PFSK-1 (cell line): Measurements from ENCODE around the gene SNX7.

Experiments used
- FOXP2 ChIP-seq: optimal IDR thresholded peaks from 2 replicates; pipeline ENCODE3; 2011; ENCODE audit warnings: borderline replicate concordance, control low read depth, inconsistent platforms; ENCODE audit not compliant: insufficient read depth; ENCODE audit errors: extremely low read length, extremely low read depth
- POLR2AphosphoS5 ChIP-seq: IDR thresholded peaks from 2 replicates; pipeline ENCODE4 v1.6.1; 2012; ENCODE audit warnings: low read depth, mild to moderate bottlenecking, control low read depth, low read length, moderate library complexity
- REST ChIP-seq, 2 experiments: IDR thresholded peaks; 2 replicates each; pipeline versions ENCODE4 v1.6.1 to v1.8.0; 2011 to 2012; ENCODE audit warnings: low read depth in 2 of 2, low read length in 2 of 2, control low read depth in 1 of 2, inconsistent platforms in 1 of 2, mild to moderate bottlenecking in 1 of 2, moderate library complexity in 1 of 2; ENCODE audit not compliant: insufficient read depth in 1 of 2
- SIN3A ChIP-seq: IDR thresholded peaks from 2 replicates; pipeline ENCODE4 v1.6.1; 2012; ENCODE audit warnings: mild to moderate bottlenecking, low read length, moderate library complexity, borderline replicate concordance; ENCODE audit not compliant: insufficient read depth
- TAF1 ChIP-seq: IDR thresholded peaks from 2 replicates; pipeline ENCODE4 v1.6.1; 2012; ENCODE audit warnings: low read length, control low read depth, borderline replicate concordance; ENCODE audit not compliant: insufficient read depth

SNX7 gene

GRCh38 chr1:98669355-98670296 is 8.1 kb downstream of the SNX7 start:
- TF ChIP-seq POLR2AphosphoS5 (no peak), TAF1 (no peak), FOXP2 (no peak), SIN3A (no peak), REST (IDR thresholded peaks at IDR 0.05; ENCODE audit: insufficient read depth in 1 of 2, low read depth in 2 of 2, low read length in 2 of 2) (no peak)

- TF ChIP-seq TAF1 (no peak), POLR2AphosphoS5 (no peak), REST (IDR thresholded peaks at IDR 0.05; ENCODE audit: insufficient read depth in 1 of 2, low read depth in 2 of 2, low read length in 2 of 2) (no peak), FOXP2 (no peak)
These were observed 10.7 kb downstream of the SNX7 start for GRCh38 chr1:98672189-98672588.

- TF ChIP-seq SIN3A: no peak
- TF ChIP-seq POLR2AphosphoS5: no peak
- no peak for TF ChIP-seq REST (IDR thresholded peaks at IDR 0.05; ENCODE audit: insufficient read depth in 1 of 2, low read depth in 2 of 2, low read length in 2 of 2)
- no peak for TF ChIP-seq FOXP2
- no peak for TF ChIP-seq TAF1
These were observed 12.7 kb downstream of the SNX7 start for GRCh38 chr1:98674075-98674781.

- no peak for TF ChIP-seq FOXP2
- no peak for TF ChIP-seq REST (IDR thresholded peaks at IDR 0.05; ENCODE audit: insufficient read depth in 1 of 2, low read depth in 2 of 2, low read length in 2 of 2)
- no peak for TF ChIP-seq SIN3A
- no peak for TF ChIP-seq POLR2AphosphoS5
- TF ChIP-seq TAF1: no peak
These were observed 13.8 kb downstream of the SNX7 start for GRCh38 chr1:98675282-98675681.
